ENCODE results near the gene ADCY9. TPM values are rescaled to one million over a fixed set of nuclear protein-coding genes. Genes with fewer than 3 reads are reported as not detected.

Gene ADCY9
- total and polyA plus RNA-seq, 2 donors (not counting 1 experiment from before 2014, with no cell fraction given) = 1.7 to 2.1 TPM

GRCh38 chr16:4114257-4115208, 1.7 kb downstream of the ADCY9 start:
- no peaks in the 10 kb centered on the region for H3K9me3 ChIP-seq (ENCODE audit: control extremely low read depth in 1 of 3, control insufficient read depth in 2 of 3, insufficient read depth in 1 of 3, low read length in 2 of 3)
- H3K9me3 Mint-ChIP-seq (ENCODE audit: insufficient read depth) = no peaks in the 10 kb centered on the region
- H3K9ac ChIP-seq (ENCODE audit: low read length) = no peak overlapping the region
- H4K20me1 ChIP-seq (ENCODE audit: control insufficient read depth, insufficient read depth, low read length, poor library complexity, severe bottlenecking) = no peaks in the 10 kb centered on the region
- POLR2A ChIA-PET = interaction anchor here (0.9 kb wide), 1 partner anchor 139 kb away, joined by 3 read pairs; no protein-coding TSS in a partner anchor
- H3K4me3 ChIP-seq (ENCODE audit: control extremely low read depth in 1 of 5, extremely low read depth in 1 of 5, insufficient read depth in 1 of 5, low read depth in 2 of 5, low read length in 4 of 5) = peak overlapping the region in 1 of 5 experiments; percentile 58
- CTCF ChIA-PET = no interaction called here
- ATAC-seq (ENCODE audit: low read depth) = no peak
- intact Hi-C loops (cut with micrococcal nuclease) = loop anchor here (1.0 to 10.0 kb wide), 4 partner anchors 69 to 500 kb away; partner anchors contain the start of genes TFAP4, UBALD1 and VASN
- peaks cover 12% of the 10 kb centered on the region for H3K27me3 Mint-ChIP-seq
- peak overlapping the region; percentile 82 for H2AFZ ChIP-seq (ENCODE audit: insufficient read depth, low read depth, low read length, poor library complexity, severe bottlenecking)
- peak overlapping the region; percentile 87 for H3K4me2 ChIP-seq (replicated peaks; ENCODE audit: low read depth, low read length, poor library complexity, severe bottlenecking)
- peak; percentile 22 for DNase-seq
- H3K4me1 ChIP-seq (ENCODE audit: control insufficient read depth in 2 of 2, insufficient read depth in 2 of 2, low read length in 2 of 2) = peaks cover 10 to 13% of the 10 kb centered on the region in 2 donors
- TF ChIP-seq CTCF (IDR thresholded peaks at IDR 0.05) (no peak), EZH2 (IDR thresholded peaks at IDR 0.05; ENCODE audit: borderline replicate concordance, insufficient read depth, low read depth, low read length, poor library complexity, severe bottlenecking) (no peak)
- H3K27ac Mint-ChIP-seq = peak overlapping the region; percentile 68
- H3K36me3 ChIP-seq (replicated peaks in 1 of 2; ENCODE audit: control extremely low read depth in 1 of 2, control insufficient read depth in 1 of 2, extremely low read depth in 1 of 2, insufficient read depth in 2 of 2, low read length in 1 of 2) = no peaks in the 10 kb centered on the region
- H3K4me1 Mint-ChIP-seq = peaks cover 18% of the 10 kb centered on the region
- peak overlapping the region; percentile 75 for H3K4me3 Mint-ChIP-seq
- H3K79me2 ChIP-seq (ENCODE audit: control insufficient read depth, insufficient read depth, low read length) = no peaks in the 10 kb centered on the region
- H3K27me3 ChIP-seq (replicated peaks in 1 of 4; ENCODE audit: control extremely low read depth in 1 of 4, control insufficient read depth in 3 of 4, insufficient read depth in 4 of 4, low read length in 3 of 4) = peaks cover 0 to 3% (median 0%) of the 10 kb centered on the region in 4 experiments
- no peak overlapping the region for H3K27ac ChIP-seq (ENCODE audit: low read length in 2 of 2)
- WGBS (ENCODE audit: insufficient coverage) = 97% methylated on average over 46 of the region's 47 CpGs

Data from B cell (primary cell).